Measurements from ENCODE around the gene ACOT2.
"Not testable (repeated sequence)": the region's sequence is repeated elsewhere in the genome, so short reads cannot be mapped to it uniquely, and the experiment has no call there.

Gene ACOT2

DNA sequence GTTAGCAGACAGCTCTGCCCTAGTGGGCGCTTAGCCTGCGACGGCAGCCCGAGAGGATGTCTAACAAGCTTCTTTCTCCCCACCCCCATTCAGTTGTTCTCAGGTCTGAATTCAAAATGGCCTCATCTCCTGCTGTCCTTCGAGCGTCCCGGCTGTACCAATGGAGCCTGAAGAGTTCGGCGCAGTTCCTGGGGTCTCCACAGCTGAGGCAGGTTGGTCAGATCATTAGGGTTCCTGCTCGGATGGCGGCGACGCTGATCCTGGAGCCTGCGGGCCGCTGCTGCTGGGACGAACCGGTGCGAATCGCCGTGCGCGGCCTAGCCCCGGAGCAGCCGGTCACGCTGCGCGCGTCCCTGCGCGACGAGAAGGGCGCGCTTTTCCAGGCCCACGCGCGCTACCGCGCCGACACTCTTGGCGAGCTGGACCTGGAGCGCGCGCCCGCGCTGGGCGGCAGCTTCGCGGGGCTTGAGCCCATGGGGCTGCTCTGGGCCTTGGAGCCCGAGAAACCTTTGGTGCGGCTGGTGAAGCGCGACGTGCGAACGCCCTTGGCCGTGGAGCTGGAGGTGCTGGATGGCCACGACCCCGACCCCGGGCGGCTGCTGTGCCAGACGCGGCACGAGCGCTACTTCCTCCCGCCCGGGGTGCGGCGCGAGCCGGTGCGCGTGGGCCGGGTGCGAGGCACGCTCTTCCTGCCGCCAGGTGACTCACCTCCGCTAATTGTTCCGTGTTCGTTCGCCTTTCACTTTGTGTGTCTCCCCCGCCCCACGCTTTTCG, at the start of gene ACOT2:
Gene ACOT2, plus strand, starts transcription at position 29 of the 774 bp plus-strand sequence. Its CDS starts 28 bp downstream, at position 57.
- DNase-seq (peak; percentile 85), ATAC-seq (peak; percentile 79)

DNA sequence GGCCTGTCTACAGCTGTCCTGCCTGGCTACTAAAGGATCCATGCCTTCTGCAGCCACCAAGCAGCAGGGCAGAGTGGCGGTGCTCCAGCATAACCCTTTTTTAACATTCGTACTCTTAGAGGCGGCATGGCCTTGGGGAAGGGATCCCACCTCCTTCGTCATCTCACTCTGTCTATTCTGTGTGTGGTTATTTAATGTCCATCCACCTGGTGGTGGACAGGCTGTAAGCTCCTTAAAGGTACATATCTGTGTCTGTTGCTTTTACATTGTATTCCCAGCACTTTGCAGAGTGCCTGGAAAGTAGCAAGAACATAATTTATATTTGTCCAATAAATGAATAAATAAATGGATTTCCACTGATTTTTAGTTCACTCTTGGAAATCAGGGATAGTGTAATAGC, 47.8 kb upstream of the ACOT2 start:
- no peak for ATAC-seq
- no peak for DNase-seq

GRCh38 chr14:73524493-73524892, 44.5 kb upstream of the ACOT2 start:
- no peak for DNase-seq
- ATAC-seq: no peak

DNA sequence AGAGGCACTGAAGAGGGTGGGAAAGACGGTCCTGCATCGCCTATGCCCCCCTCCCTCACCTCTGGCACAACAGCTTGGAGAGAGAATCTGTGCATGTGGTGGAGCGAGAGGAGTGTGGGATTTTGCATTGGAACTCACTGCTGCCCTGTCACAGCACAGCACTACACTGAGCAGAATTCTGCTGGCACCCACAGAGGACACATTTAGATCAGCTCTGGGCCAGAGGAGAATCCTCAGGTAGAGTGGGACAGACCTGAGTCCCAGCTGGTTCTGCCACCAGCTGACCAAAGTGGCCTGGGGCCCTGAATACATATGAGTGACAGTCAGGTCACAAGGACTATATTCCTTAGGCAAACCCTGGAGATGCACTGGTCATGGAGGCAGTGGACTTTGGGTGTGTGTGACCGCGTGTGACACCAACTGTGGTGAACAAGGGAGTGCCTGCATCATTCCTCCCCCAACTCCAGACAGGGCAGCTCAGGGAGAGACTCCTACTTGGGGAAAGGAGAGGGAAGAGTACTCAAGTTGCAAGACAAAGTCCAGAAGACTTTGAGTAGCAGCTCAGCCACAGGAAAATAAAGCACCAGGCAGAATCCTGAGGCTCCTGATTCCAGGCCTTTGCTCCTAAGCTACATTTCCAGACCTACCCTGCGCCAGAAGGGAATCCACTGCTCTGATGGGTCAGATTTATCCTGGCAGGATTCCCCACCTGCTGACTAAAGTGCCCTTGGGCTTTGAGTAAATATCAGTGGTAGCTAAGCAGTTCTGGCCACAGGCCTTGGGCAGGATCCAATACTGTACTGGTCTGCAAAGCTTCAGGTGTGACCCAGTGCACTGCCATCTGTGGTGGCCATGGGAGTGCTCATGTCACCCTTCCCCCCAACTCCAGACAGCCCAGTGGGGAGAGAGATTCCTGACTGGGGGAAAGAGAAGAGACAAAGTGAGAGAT, 42.7 kb upstream of the ACOT2 start:
- DNase-seq (no peak), ATAC-seq (no peak)

DNA sequence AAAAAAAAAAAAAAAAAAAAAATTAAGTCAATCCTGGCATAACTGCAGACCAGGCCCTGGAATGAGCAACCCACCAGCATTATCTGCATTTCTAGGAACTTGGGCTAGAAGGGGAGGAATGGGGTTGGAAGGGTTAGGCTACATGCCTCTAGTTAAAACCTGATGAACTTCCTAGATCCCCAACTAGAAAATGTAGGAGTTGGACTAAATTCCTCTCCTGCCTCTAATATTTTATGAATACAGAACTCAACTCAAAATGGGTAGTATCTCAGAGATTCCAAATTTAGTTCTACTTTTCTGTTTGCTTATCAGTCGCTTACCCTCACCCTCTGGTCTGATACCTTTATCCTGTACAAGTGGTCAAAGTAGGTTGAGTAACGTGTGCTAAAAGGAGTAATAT, 39.7 kb upstream of the ACOT2 start:
- not testable (repeated sequence) for ATAC-seq, DNase-seq

DNA sequence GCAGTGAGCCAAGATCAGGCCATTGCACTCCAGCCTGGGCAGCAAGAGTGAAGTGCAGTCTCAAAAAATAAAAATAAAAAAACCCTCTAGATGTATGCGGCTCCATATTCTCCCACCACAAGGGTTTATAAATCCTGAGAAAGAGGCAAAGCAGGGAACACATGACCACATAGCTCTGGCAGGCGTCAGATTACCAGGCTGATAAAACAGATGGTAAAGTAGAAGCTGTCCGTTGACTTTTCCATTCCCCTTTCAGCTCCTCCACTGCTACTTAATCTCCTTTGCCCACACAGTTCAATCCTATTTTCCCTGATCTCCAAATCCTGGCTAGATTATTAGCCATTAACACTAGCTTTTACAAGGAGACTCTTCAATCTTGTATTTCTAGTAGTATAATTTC, 37.0 kb upstream of the ACOT2 start:
- not testable (repeated sequence) for DNase-seq, ATAC-seq

GRCh38 chr14:73537244-73538045, 31.6 kb upstream of the ACOT2 start:
- ATAC-seq (peak; percentile 40), DNase-seq (peak; percentile 8)

GRCh38 chr14:73539017-73539416, 30.0 kb upstream of the ACOT2 start:
- DNase-seq (peak; percentile 43), ATAC-seq (peak; percentile 85)

GRCh38 chr14:73542961-73543360, 26.1 kb upstream of the ACOT2 start:
- not testable (repeated sequence) for ATAC-seq, DNase-seq

- not testable (repeated sequence) for ATAC-seq, DNase-seq
Measured at GRCh38 chr14:73545353-73545752, 23.7 kb upstream of the ACOT2 start.

DNA sequence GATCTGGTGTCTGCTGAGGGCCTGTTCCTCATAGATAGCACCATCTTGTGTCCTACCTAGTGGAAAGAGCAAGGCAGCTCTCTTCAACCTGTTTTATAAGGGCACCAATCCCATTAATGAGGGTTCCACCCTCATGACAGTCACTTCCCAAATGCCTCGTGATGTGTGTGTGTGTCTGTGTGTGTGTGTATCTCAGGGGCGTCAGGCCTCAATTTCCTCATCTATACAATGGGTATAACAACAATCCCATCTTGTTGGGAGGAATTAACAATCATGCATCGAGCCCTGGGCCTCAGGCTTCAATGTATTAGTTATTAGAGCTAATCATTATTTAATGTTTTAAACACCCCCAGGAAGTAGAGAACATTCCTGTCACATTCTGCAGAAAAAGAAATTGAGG, 19.9 kb upstream of the ACOT2 start:
- DNase-seq, ATAC-seq: not testable (repeated sequence)

- DNase-seq, ATAC-seq: not testable (repeated sequence)
Measured at GRCh38 chr14:73549889-73550524, 19.0 kb upstream of the ACOT2 start.

DNA sequence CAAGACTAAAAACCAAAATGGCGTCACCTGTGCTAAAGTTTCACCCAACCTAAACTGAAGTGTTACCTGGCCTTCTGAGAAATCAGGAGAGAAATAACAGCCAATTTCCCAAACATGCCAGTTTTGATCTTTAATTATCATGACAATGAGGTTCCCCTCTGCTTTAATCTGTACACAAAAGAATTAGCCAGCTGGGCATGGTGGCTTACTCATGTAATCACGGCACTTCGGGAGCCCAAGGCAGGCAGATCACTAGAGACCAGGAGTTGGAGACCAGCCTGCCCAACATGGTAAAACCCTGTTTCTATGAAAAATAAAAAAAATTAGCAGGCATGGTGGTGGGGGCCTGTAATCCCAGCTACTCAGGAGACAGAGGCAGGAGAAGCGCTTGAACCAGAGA, 15.2 kb upstream of the ACOT2 start:
- ATAC-seq (no peak), DNase-seq (no peak)

DNA sequence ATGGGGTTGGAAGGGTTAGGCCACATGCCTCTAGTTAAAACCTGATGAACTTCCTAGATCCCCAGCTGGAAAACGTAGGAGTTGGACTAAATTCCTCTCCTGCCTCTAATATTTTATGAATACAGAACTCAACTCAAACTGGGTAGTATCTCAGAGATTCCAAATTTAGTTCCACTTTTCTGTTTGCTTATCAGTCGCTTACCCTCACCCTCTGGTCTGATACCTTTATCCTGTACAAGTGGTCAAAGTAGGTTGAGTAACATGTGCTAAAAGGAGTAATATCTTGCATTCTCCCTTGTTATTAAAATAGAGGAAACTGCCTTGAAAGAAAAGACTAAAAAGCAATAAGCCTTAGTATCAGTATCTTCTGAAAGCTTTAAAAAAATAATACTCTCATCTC, 11.8 kb upstream of the ACOT2 start:
- not testable (repeated sequence) for ATAC-seq

DNA sequence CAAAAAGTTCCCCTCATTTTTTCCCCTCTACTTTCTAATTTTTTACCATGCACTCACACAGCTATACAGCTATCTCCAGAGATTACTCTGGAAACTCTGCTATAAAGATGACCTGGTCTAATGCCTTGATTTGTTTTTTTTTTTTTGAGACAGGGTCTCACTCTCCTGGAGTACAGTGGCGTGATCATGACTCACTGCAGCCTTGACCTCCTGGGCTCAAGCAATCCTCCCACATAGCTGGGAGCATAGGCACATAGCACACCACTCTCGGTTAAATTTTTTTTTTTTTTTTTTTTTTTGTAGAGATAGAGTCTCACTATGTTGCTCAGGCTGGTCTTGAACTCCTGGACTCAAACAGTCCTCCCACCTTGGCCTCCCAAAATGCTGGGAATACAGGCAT, 10.8 kb upstream of the ACOT2 start:
- ATAC-seq, DNase-seq: not testable (repeated sequence)

More for the DNA sequence above, 11.8 kb upstream of the ACOT2 start:
- not testable (repeated sequence) for DNase-seq

GRCh38 chr14:73562256-73562655, 6.8 kb upstream of the ACOT2 start:
- not testable (repeated sequence) for DNase-seq, ATAC-seq

DNA sequence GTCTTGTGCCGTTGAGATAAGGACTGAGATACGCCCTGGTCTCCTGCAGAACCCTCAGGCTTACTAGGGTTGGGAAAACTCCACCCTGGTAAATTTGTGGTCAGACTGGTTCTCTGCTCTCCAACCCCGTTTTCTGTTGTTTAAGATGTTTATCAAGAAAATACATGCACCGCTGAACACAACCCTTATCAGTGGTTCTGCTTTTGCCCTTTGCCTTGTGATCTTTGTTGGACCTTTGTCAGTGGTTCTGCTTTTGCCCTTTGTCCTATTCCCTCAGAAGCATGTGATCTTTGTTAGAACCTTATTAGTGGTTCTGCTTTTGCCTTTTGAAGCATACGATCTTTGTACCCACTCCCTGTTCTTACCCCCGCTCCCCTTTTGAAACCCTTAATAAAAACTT, 6.3 kb upstream of the ACOT2 start:
- ATAC-seq, DNase-seq: not testable (repeated sequence)

- not testable (repeated sequence) for DNase-seq, ATAC-seq
Measured at GRCh38 chr14:73566431-73566830, 2.6 kb upstream of the ACOT2 start.

DNA sequence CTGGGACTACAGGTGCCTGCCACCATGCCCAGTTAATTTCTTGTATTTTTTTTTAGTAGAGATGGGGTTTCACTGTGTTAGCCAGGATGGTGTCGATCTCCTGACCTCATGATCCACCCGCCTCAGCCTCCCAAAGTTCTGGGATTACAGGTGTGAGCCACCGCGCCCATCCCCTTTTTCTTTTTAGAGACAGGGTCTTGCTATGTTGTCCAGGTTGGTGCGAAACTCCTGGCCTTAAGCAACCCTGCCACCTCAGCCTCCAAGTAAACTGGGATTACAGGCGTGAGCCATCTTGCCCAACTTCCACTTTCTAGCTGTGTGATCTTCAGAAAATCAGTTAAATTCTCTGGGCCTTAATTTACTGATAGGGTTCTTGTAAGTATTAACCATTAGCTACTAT, 2.1 kb upstream of the ACOT2 start:
- ATAC-seq, DNase-seq: not testable (repeated sequence)

DNA sequence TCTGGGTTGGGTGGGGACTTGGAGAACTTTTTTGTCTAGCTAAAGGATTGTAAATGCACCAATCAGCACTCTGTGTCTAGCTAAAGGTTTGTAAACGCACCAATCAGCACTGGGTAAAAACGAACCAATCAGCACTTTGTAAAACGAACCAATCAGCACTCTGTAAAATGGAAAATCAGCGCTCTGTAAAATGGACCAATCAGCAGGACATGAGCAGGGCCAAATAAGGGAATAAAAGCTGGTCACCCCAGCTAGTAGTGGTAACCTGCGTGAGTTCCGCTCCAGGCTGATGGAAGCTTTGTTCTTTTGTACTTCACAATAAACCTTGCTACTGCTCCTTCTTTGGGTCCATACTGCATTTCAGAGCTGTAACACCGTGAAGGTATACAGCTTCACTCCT, 1.7 kb upstream of the ACOT2 start:
- DNase-seq: no peak
- no peak for ATAC-seq

Measured in stimulated activated naive CD8-positive, alpha-beta T cell treated with anti-CD3 and anti-CD28 coated beads, Interleukin-15, Interleukin-2, amounts not matched to agents 100 U/mL and 50 U/mL, for 24 hours (primary cell).